Measurements from ENCODE around the gene NHSL2. TPM values are rescaled to one million over a fixed set of nuclear protein-coding genes. Genes with fewer than 3 reads are reported as not detected.

Gene NHSL2
- total RNA-seq, 1 donor from 2014 or later = 58.1 TPM

DNA sequence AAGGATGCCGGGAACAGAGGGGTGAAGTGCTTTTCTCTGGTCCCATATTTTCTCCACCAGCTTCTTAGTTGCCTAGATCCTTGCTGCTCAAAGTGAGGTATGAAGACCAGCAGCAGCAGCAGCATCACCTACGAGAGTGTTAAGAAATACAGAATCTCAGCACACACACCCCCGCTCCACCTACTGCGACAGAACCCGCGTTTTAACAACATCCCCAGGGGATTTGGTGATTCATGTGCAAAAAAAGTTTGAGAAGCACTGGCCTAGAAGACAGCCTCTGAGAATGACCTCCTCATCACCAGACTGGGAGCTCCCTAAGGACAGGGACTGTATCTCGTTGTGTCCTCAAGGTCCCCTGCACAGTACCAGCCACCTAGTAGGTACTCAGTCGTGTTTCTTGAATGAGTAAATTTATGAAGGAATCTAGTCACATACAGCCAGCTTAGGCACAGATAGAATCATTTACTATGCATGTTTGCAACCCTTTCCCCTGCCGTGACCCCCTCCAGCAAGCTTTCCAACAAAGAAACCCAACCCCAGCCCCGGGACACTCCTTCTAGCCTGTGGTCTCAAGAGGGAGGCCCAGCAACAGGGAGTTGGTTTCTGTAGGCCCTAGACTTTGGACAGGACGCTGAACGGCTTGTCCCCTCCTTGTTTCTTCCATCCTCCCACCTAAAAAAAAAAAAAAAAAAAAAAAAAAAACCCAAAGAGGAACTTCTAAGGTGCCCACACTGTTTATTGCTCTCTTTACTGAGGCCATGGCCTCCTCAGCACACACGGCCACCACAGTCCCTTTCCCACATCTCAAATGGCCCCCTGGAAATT is 199.6 kb downstream of the NHSL2 start:
- H3K4me3 ChIP-seq = no peak overlapping the region
- no peak overlapping the region for H3K27ac ChIP-seq
- no peaks in the 10 kb centered on the region for H3K27me3 ChIP-seq
- no peaks in the 10 kb centered on the region for H3K4me1 ChIP-seq
- no peak for DNase-seq (ENCODE audit: low spot score in 2 of 2)
- intact Hi-C loops (cut with DNase I) = no loop called here
- no peaks in the 10 kb centered on the region for H3K9me3 ChIP-seq
- no peaks in the 10 kb centered on the region for H3K36me3 ChIP-seq
- TF ChIP-seq, protein P1, sequence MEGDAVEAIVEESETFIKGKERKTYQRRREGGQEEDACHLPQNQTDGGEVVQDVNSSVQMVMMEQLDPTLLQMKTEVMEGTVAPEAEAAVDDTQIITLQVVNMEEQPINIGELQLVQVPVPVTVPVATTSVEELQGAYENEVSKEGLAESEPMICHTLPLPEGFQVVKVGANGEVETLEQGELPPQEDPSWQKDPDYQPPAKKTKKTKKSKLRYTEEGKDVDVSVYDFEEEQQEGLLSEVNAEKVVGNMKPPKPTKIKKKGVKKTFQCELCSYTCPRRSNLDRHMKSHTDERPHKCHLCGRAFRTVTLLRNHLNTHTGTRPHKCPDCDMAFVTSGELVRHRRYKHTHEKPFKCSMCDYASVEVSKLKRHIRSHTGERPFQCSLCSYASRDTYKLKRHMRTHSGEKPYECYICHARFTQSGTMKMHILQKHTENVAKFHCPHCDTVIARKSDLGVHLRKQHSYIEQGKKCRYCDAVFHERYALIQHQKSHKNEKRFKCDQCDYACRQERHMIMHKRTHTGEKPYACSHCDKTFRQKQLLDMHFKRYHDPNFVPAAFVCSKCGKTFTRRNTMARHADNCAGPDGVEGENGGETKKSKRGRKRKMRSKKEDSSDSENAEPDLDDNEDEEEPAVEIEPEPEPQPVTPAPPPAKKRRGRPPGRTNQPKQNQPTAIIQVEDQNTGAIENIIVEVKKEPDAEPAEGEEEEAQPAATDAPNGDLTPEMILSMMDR (IDR thresholded peaks at IDR 0.05) = no peak

DNA sequence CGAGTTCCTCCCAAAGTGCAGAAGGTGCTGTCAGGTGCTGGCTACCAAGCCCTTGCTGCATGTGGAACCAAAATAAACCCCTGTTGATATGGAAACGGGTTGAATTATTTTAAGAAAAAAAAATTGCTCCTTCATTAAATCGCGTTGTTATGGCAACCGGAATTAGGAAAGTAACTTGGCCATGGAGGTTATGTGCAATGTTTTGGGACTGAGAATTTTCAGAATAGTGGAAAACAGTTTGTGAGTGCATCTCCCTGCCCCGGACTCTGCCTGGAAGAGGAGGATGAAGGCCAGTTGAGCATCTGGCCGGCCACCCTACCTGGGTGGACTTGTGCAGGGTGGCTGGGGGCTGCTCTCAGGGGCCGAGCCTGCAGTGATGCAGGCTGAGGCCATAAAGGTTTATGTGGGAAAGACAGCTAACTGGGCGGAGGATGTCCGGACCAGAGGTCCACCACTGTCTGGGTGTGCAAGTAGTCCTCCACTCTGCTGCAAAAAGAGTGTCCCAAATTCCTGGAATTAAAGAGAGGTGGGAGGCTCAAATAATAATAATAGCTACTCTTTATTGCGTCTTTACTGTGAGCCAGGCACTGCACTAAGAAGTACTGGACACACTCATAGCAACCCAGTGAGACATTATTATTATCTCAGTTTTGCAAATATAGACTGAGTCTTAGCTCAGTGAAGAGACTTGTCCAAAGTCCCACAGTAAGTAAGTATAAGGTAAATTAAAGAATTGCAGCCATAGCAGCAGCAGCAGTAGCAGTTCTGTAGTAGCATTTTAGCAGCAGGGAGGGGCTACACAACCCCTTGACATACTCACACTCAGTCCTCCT is 200.4 kb downstream of the NHSL2 start:
- no peaks in the 10 kb centered on the region for H3K27me3 ChIP-seq
- DNase-seq (ENCODE audit: low spot score in 2 of 2) = no peak
- no peak overlapping the region for H3K27ac ChIP-seq
- no peak overlapping the region for H3K4me3 ChIP-seq
- no peaks in the 10 kb centered on the region for H3K9me3 ChIP-seq
- intact Hi-C loops (cut with DNase I) = no loop called here
- TF ChIP-seq, protein P1 (IDR thresholded peaks at IDR 0.05) = no peak
- H3K4me1 ChIP-seq = no peaks in the 10 kb centered on the region
- no peaks in the 10 kb centered on the region for H3K36me3 ChIP-seq

DNA sequence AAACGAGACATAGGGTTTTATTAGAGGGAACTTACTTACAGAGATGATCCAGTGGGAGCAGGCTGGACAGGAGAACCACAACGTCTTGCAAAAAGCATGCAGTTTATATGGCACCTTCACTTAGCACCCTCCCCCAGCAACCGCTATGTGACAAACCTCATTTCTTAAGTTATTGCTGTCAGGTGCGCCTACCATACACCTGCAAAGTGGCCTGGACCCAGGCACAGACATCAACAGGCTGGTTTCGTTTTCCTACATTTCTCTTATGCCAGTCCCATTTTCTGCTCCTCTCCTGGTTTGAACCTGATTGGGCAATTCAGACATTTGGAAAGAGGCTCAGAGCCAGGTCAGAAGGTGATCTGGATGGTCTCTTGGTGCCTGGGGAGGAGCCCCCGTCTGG is 202.8 kb downstream of the NHSL2 start:
- no peaks in the 10 kb centered on the region for H3K27me3 ChIP-seq
- TF ChIP-seq, protein P1 (IDR thresholded peaks at IDR 0.05) = no peak
- no peaks in the 10 kb centered on the region for H3K9me3 ChIP-seq
- H3K27ac ChIP-seq = no peak overlapping the region
- DNase-seq (ENCODE audit: low spot score in 2 of 2) = no peak
- H3K36me3 ChIP-seq = no peaks in the 10 kb centered on the region
- H3K4me3 ChIP-seq = no peak overlapping the region
- intact Hi-C loops (cut with DNase I) = no loop called here
- no peaks in the 10 kb centered on the region for H3K4me1 ChIP-seq

DNA sequence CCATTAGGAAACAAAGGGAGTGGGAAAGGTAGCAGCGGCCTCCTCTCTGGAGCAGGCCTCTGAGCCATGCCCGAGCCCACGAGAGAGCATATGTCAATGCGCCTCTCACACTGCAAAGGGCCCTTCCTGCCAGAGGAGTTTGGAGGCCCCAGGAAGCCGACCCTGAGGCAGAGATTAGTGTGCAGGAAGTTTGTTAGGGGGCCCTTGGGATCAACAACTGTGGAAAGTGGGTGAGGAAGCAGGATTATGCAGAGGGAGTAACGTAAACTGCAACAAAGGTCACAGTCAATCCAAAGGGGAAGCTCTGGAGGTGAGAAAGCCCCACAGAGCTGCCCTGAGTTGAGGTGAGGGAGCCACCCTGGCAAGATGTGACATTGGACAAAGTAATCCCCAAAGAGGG is 203.7 kb downstream of the NHSL2 start:
- no peaks in the 10 kb centered on the region for H3K36me3 ChIP-seq
- H3K27me3 ChIP-seq = no peaks in the 10 kb centered on the region
- H3K27ac ChIP-seq = no peak overlapping the region
- H3K4me1 ChIP-seq = no peaks in the 10 kb centered on the region
- no peak overlapping the region for H3K4me3 ChIP-seq
- no peaks in the 10 kb centered on the region for H3K9me3 ChIP-seq
- DNase-seq (ENCODE audit: low spot score in 2 of 2) = no peak
- intact Hi-C loops (cut with DNase I) = no loop called here
- TF ChIP-seq, protein P1 (IDR thresholded peaks at IDR 0.05) = no peak

DNA sequence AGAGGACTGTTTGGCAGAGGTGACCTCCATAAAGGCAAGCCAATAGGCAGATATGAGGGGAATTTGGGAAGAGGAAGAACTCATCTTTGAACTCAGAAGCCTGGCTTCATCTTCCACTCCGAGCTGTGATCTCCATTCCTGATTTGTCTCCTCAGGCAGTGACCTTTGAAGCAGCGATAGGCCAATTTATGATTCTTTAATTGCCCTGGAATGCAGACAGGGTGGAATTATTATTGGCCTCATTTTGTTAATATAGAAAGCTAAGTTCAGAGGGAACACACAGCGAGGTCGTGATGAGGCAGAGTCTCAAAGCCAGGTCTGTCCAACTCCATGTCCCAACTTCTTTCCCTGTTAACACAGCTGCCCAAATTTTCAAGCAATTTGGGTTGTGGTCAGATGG is 204.2 kb downstream of the NHSL2 start:
- intact Hi-C loops (cut with DNase I) = no loop called here
- TF ChIP-seq, protein P1 (IDR thresholded peaks at IDR 0.05) = no peak
- H3K9me3 ChIP-seq = no peaks in the 10 kb centered on the region
- H3K4me1 ChIP-seq = no peaks in the 10 kb centered on the region
- H3K27me3 ChIP-seq = no peaks in the 10 kb centered on the region
- no peak overlapping the region for H3K4me3 ChIP-seq
- no peaks in the 10 kb centered on the region for H3K36me3 ChIP-seq
- H3K27ac ChIP-seq = no peak overlapping the region
- DNase-seq (ENCODE audit: low spot score in 2 of 2) = peak in 1 of 2 donors; percentile 3
